Measurements from ENCODE around the gene LCN10.

Gene LCN10

DNA sequence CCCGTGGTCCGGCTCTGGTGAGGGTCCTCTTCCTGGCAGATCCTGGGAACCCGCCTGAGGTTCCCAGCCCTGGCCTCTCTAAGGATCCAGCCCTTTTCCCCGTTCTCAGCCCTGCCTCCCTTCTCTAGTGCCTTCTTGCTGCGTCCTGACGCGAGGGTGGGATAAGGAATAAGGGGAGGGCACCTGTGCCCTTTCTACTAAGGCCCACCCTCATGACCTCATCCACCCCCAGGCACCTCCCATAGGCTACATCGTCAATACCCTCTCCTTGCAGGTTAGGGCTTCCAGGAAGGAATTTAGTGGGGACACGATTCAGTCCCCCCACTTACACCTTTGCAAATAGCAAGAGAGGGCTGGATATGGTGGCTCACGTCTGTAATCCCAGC is 41.1 kb downstream of the LCN10 start:
- Histone ChIP-seq H2AFZ (ENCODE audit: low read length) (no peak overlapping the region), H3F3A (ENCODE audit: insufficient read depth, low read length) (no peaks in the 10 kb centered on the region), H4K20me1 (ENCODE audit: insufficient read depth, low read length) (no peaks in the 10 kb centered on the region), H3K9me2 (ENCODE audit: low read depth, low read length) (no peaks in the 10 kb centered on the region), H3K9me3 (ENCODE audit: low read length) (no peaks in the 10 kb centered on the region), H3K36me3 (ENCODE audit: insufficient read depth, low read length) (no peaks in the 10 kb centered on the region), H3K4me1 (ENCODE audit: insufficient read depth, low read length, severe bottlenecking) (peaks cover 7% of the 10 kb centered on the region), H3K27ac (ENCODE audit: low read depth, low read length, poor library complexity, severe bottlenecking) (no peak overlapping the region), H3K9ac (ENCODE audit: low read length) (no peak overlapping the region), H3K79me2 (ENCODE audit: insufficient read depth, low read length) (no peaks in the 10 kb centered on the region), H3K4me2 (ENCODE audit: low read length) (no peak overlapping the region), H3K4me3 (ENCODE audit: low read depth, low read length, poor library complexity, severe bottlenecking) (no peak overlapping the region), H3K27me3 (ENCODE audit: insufficient read depth, low read length) (peaks cover 21% of the 10 kb centered on the region; the same call in 1 of the 2 replicates)
- no peak for TF ChIP-seq EZH2 (IDR thresholded peaks at IDR 0.05; ENCODE audit: borderline replicate concordance, low read length)
- TF ChIP-seq, protein P1, sequence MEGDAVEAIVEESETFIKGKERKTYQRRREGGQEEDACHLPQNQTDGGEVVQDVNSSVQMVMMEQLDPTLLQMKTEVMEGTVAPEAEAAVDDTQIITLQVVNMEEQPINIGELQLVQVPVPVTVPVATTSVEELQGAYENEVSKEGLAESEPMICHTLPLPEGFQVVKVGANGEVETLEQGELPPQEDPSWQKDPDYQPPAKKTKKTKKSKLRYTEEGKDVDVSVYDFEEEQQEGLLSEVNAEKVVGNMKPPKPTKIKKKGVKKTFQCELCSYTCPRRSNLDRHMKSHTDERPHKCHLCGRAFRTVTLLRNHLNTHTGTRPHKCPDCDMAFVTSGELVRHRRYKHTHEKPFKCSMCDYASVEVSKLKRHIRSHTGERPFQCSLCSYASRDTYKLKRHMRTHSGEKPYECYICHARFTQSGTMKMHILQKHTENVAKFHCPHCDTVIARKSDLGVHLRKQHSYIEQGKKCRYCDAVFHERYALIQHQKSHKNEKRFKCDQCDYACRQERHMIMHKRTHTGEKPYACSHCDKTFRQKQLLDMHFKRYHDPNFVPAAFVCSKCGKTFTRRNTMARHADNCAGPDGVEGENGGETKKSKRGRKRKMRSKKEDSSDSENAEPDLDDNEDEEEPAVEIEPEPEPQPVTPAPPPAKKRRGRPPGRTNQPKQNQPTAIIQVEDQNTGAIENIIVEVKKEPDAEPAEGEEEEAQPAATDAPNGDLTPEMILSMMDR (IDR thresholded peaks at IDR 0.05; ENCODE audit: low read length) = no peak

DNA sequence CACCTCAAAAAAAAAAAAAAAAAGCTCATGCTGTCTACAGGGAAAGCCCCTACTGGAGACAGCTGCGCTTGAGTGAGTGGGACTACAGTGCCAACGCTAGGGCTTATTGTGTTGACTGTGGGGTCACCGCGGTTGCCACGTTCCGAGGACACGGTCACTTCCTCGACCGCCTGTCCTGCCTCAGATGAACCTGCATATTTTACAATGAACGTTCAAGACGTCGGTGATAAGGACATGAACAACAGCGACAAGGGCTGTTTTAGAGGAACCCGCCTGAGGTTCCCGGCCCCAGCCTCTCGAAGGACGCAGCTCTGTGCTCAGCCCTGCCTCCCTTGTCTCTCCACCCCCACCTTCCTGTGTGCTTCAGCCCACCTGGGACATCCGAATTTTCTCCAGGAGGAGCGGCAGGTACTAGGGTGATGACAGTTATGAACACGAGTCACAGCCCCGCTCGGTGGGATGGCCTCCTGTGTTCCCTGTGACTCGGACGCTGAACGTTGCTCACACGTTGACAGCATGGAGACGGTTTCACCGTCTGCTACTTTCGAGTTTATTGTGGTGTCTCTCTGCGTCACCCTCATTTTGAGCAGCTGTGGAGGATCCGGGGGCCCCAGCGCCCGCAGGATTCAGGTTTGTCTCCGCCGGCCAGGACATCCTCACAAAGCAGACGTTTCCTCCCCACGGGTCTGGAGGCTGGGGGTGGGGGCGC is 41.6 kb downstream of the LCN10 start:
- no peak overlapping the region for H2AFZ ChIP-seq (ENCODE audit: low read length)
- H3K4me3 ChIP-seq (ENCODE audit: low read depth, low read length, poor library complexity, severe bottlenecking) = no peak overlapping the region
- no peaks in the 10 kb centered on the region for H4K20me1 ChIP-seq (ENCODE audit: insufficient read depth, low read length)
- H3K27ac ChIP-seq (ENCODE audit: low read depth, low read length, poor library complexity, severe bottlenecking) = no peak overlapping the region
- no peaks in the 10 kb centered on the region for H3K9me2 ChIP-seq (ENCODE audit: low read depth, low read length)
- no peaks in the 10 kb centered on the region for H3K9me3 ChIP-seq (ENCODE audit: low read length)
- H3K36me3 ChIP-seq (ENCODE audit: insufficient read depth, low read length) = no peaks in the 10 kb centered on the region
- H3K27me3 ChIP-seq (ENCODE audit: insufficient read depth, low read length) = peaks cover 24% of the 10 kb centered on the region; the same call in 1 of the 2 replicates
- TF ChIP-seq, protein P1 (IDR thresholded peaks at IDR 0.05; ENCODE audit: low read length) = no peak
- no peak for TF ChIP-seq EZH2 (IDR thresholded peaks at IDR 0.05; ENCODE audit: borderline replicate concordance, low read length)
- H3K4me2 ChIP-seq (ENCODE audit: low read length) = no peak overlapping the region
- H3F3A ChIP-seq (ENCODE audit: insufficient read depth, low read length) = no peaks in the 10 kb centered on the region
- H3K9ac ChIP-seq (ENCODE audit: low read length) = no peak overlapping the region
- peaks cover 11% of the 10 kb centered on the region for H3K4me1 ChIP-seq (ENCODE audit: insufficient read depth, low read length, severe bottlenecking)
- H3K79me2 ChIP-seq (ENCODE audit: insufficient read depth, low read length) = no peaks in the 10 kb centered on the region

DNA sequence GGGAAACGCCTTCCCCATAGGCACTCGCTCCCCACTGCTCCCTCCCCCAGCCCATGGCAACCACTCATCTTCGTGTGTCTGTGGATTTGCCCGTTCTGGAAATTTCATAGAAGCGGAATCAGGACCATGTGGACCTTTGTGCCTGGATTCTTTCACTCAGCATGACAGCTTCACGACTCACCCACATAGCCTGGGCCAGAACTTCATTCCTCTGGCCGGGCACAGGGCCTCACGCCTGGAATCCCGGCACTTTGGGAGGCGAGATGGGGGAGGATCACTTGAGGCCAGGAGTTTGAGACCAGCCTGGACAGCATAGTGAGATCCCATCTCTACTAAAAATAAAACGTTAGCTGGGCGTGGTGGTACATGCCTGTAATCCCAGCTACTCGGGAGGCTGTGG is 42.4 kb downstream of the LCN10 start:
- Histone ChIP-seq H3K4me2 (ENCODE audit: low read length) (no peak overlapping the region), H2AFZ (ENCODE audit: low read length) (no peak overlapping the region), H3K4me1 (ENCODE audit: insufficient read depth, low read length, severe bottlenecking) (peaks cover 13% of the 10 kb centered on the region), H3K79me2 (ENCODE audit: insufficient read depth, low read length) (no peaks in the 10 kb centered on the region), H3F3A (ENCODE audit: insufficient read depth, low read length) (no peaks in the 10 kb centered on the region), H3K27me3 (ENCODE audit: insufficient read depth, low read length) (peaks cover 25% of the 10 kb centered on the region; the same call in 1 of the 2 replicates), H3K9ac (ENCODE audit: low read length) (no peak overlapping the region), H3K4me3 (ENCODE audit: low read depth, low read length, poor library complexity, severe bottlenecking) (no peak overlapping the region), H4K20me1 (ENCODE audit: insufficient read depth, low read length) (no peaks in the 10 kb centered on the region), H3K27ac (ENCODE audit: low read depth, low read length, poor library complexity, severe bottlenecking) (no peak overlapping the region), H3K9me3 (ENCODE audit: low read length) (no peaks in the 10 kb centered on the region), H3K9me2 (ENCODE audit: low read depth, low read length) (no peaks in the 10 kb centered on the region), H3K36me3 (ENCODE audit: insufficient read depth, low read length) (no peaks in the 10 kb centered on the region)
- TF ChIP-seq, protein P1 (IDR thresholded peaks at IDR 0.05; ENCODE audit: low read length) = no peak
- TF ChIP-seq EZH2 (IDR thresholded peaks at IDR 0.05; ENCODE audit: borderline replicate concordance, low read length) = no peak
